Fibroblast of lung (primary cell): ENCODE data around the gene TUBD1.

Source experiments
- EZH2 ChIP-seq: IDR thresholded peaks from 2 replicates; pipeline ENCODE4 v1.5.1; 2012; ENCODE audit warnings: low read length, control low read depth, mild to moderate bottlenecking; ENCODE audit errors: missing control alignments
- TF ChIP-seq, protein P1 (sequence below), 2 donors: IDR thresholded peaks in 1 of 2; conservative IDR thresholded peaks in 1 of 2; 1 replicate in 1 of 2; 2 replicates in 1 of 2; pipeline ENCODE4 v1.5.1; 2011 to 2012; ENCODE audit warnings: low read length in 2 of 2, control low read depth in 1 of 2, inconsistent platforms in 1 of 2, low read depth in 1 of 2, mild to moderate bottlenecking in 1 of 2

GRCh38 chr17:59838052-59838916, 54.5 kb downstream of the TUBD1 start:
- TF ChIP-seq, protein P1, sequence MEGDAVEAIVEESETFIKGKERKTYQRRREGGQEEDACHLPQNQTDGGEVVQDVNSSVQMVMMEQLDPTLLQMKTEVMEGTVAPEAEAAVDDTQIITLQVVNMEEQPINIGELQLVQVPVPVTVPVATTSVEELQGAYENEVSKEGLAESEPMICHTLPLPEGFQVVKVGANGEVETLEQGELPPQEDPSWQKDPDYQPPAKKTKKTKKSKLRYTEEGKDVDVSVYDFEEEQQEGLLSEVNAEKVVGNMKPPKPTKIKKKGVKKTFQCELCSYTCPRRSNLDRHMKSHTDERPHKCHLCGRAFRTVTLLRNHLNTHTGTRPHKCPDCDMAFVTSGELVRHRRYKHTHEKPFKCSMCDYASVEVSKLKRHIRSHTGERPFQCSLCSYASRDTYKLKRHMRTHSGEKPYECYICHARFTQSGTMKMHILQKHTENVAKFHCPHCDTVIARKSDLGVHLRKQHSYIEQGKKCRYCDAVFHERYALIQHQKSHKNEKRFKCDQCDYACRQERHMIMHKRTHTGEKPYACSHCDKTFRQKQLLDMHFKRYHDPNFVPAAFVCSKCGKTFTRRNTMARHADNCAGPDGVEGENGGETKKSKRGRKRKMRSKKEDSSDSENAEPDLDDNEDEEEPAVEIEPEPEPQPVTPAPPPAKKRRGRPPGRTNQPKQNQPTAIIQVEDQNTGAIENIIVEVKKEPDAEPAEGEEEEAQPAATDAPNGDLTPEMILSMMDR (conservative IDR thresholded peaks at IDR 0.05 in 1 of 2, IDR thresholded peaks at IDR 0.05 in 1 of 2; ENCODE audit: low read depth in 1 of 2, low read length in 2 of 2) = no peak
- no peak for TF ChIP-seq EZH2
